ENCODE data around the gene CERT1. TPM values are rescaled to one million over a fixed set of nuclear protein-coding genes. Genes with fewer than 3 reads are reported as not detected.

Gene CERT1
- total RNA-seq, 1 experiment from 2014 or later, result 17.6 TPM

GRCh38 chr5:75349663-75350062 is 161.8 kb downstream of the CERT1 start:
- Histone ChIP-seq H3K4me3 (no peak overlapping the region), H3K9me3 (ENCODE audit: insufficient read depth, low read depth) (no peaks in the 10 kb centered on the region), H4K20me1 (ENCODE audit: insufficient read depth) (peaks cover 6% of the 10 kb centered on the region), H3F3A (ENCODE audit: insufficient read depth, low read depth) (0 out of 2 replicates have a peak, but pooled peaks cover 4% of the 10 kb centered on the region), H3K27me3 (ENCODE audit: insufficient read depth, low read depth) (no peaks in the 10 kb centered on the region), H3K36me3 (ENCODE audit: low read depth) (peaks cover 70% of the 10 kb centered on the region), H3K4me2 (no peak overlapping the region), H2AFZ (no peak overlapping the region), H3K79me2 (ENCODE audit: low read depth) (peaks cover 5% of the 10 kb centered on the region; the same call in 1 of the 2 replicates), H3K9me2 (ENCODE audit: insufficient read depth) (no peaks in the 10 kb centered on the region), H3K4me1 (replicated peaks; ENCODE audit: insufficient read depth) (no peaks in the 10 kb centered on the region), H3K27ac (no peak overlapping the region)
- intact Hi-C loops (cut with micrococcal nuclease; ENCODE audit: unreplicated experiment), result loop anchor here (10.0 kb wide), 1 partner anchor 215 kb away; no protein-coding TSS in a partner anchor
- CTCF ChIA-PET, result no interaction called here
- DNase-seq, result no peak
- POLR2A ChIA-PET (ENCODE audit: unreplicated experiment), result no interaction called here
- no TSS peak for BruUV-seq (replicated peaks)
- TF ChIP-seq CTCF (conservative IDR thresholded peaks at IDR 0.05) (no peak), EZH2 (IDR thresholded peaks at IDR 0.05; ENCODE audit: low read depth) (no peak)

GRCh38 chr5:75348241-75348640 is 163.2 kb downstream of the CERT1 start:
- Histone ChIP-seq H3K79me2 (ENCODE audit: low read depth) (peaks cover 14% of the 10 kb centered on the region), H3K36me3 (ENCODE audit: low read depth) (peaks cover 70% of the 10 kb centered on the region)
- CTCF ChIA-PET, result no interaction called here

GRCh38 chr5:75342836-75343235 is 168.6 kb downstream of the CERT1 start:
- BruUV-seq (replicated peaks), result no TSS peak
- TF ChIP-seq CTCF (conservative IDR thresholded peaks at IDR 0.05), result no peak
- TF ChIP-seq EZH2 (IDR thresholded peaks at IDR 0.05; ENCODE audit: low read depth), result no peak
- Histone ChIP-seq H3K36me3 (ENCODE audit: low read depth) (peaks cover 32% of the 10 kb centered on the region), H3K4me3 (no peak overlapping the region), H3K27me3 (ENCODE audit: insufficient read depth, low read depth) (no peaks in the 10 kb centered on the region), H3K9me3 (ENCODE audit: insufficient read depth, low read depth) (no peaks in the 10 kb centered on the region), H4K20me1 (ENCODE audit: insufficient read depth) (peaks cover 32% of the 10 kb centered on the region), H3K79me2 (ENCODE audit: low read depth) (peaks cover 66% of the 10 kb centered on the region), H3K4me2 (no peak overlapping the region), H3F3A (ENCODE audit: insufficient read depth, low read depth) (0 out of 2 replicates have a peak, but pooled peaks cover 7% of the 10 kb centered on the region), H3K9me2 (ENCODE audit: insufficient read depth) (no peaks in the 10 kb centered on the region), H2AFZ (no peak overlapping the region), H3K27ac (no peak overlapping the region), H3K4me1 (replicated peaks; ENCODE audit: insufficient read depth) (peaks cover 42% of the 10 kb centered on the region)
- intact Hi-C loops (cut with micrococcal nuclease; ENCODE audit: unreplicated experiment), result no loop called here
- no peak for DNase-seq
- POLR2A ChIA-PET (ENCODE audit: unreplicated experiment), result no interaction called here
- CTCF ChIA-PET, result no interaction called here

More at GRCh38 chr5:75348241-75348640, 163.2 kb downstream of the CERT1 start:
- no peaks in the 10 kb centered on the region for H3K27me3 ChIP-seq (ENCODE audit: insufficient read depth, low read depth)
- no peak overlapping the region for H3K4me3 ChIP-seq
- DNase-seq, result no peak
- H3K9me3 ChIP-seq (ENCODE audit: insufficient read depth, low read depth), result no peaks in the 10 kb centered on the region
- TF ChIP-seq EZH2 (IDR thresholded peaks at IDR 0.05; ENCODE audit: low read depth) (no peak), CTCF (conservative IDR thresholded peaks at IDR 0.05) (no peak)
- H4K20me1 ChIP-seq (ENCODE audit: insufficient read depth), result peaks cover 7% of the 10 kb centered on the region
- H2AFZ ChIP-seq, result no peak overlapping the region
- H3K4me1 ChIP-seq (replicated peaks; ENCODE audit: insufficient read depth), result no peaks in the 10 kb centered on the region
- intact Hi-C loops (cut with micrococcal nuclease; ENCODE audit: unreplicated experiment), result no loop called here
- no peak overlapping the region for H3K27ac ChIP-seq
- H3F3A ChIP-seq (ENCODE audit: insufficient read depth, low read depth), result no peaks in the 10 kb centered on the region
- POLR2A ChIA-PET (ENCODE audit: unreplicated experiment), result no interaction called here
- H3K9me2 ChIP-seq (ENCODE audit: insufficient read depth), result no peaks in the 10 kb centered on the region
- BruUV-seq (replicated peaks), result no TSS peak
- H3K4me2 ChIP-seq, result no peak overlapping the region

All from PC-9 (cell line).